SKM-1 treated with dmso at 0.1 percent for 144 hours (cell line): ENCODE results near the gene UTP25.
"Not testable (repeated sequence)": the region's sequence is repeated elsewhere in the genome, so short reads cannot be mapped to it uniquely, and the experiment has no call there.

Experiments
- DNase-seq: peaks from one replicate; lab custom pipeline; 2025; ENCODE audit not compliant: unreplicated experiment; lab: John Stamatoyannopoulos, UW

Gene UTP25

GRCh38 chr1:209870151-209870831, 42.5 kb downstream of the UTP25 start:
- no peak for DNase-seq

DNA sequence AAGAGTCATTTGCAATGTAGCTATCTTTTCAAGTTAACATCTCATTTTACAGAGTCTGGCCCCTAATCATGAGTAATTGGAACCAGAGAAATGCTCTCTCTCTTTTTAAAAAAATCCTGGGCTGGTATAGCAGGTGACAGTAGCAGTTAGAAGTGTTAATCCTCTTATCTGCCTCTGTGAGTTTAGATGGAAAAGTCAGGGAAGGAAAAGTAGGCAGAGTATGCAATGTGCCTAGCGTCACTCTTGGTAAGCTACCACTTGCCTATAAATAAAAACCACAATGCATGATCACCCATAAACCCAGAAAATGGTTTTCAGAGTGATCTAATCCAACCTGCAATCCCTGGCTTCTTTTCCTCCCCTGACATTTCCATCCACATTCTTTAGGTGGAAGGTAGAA, 43.2 kb downstream of the UTP25 start:
- no peak for DNase-seq

GRCh38 chr1:209871430-209871829, 43.7 kb downstream of the UTP25 start:
- DNase-seq: no peak

GRCh38 chr1:209873067-209873799, 45.5 kb downstream of the UTP25 start:
- DNase-seq: no peak

DNA sequence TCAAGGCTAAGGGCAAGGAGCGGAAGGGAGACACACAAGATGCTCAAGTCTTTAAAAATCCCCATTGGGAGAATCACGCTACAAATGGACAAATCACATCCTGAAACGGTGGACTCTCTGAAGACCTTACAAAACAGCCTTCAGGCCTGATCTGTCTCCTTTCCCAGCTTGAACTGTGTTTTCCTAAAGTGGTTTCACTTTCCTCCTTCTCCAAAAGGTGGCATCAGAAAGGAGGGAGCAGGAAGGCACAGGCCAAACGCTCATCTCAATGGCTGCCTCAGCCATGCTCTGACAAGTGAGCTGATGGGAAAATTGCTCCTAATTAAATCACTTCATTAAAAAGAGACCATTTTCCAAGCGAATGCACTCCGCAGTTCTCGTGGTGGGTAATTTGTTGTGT, 47.7 kb downstream of the UTP25 start:
- DNase-seq: no peak

- DNase-seq: no peak
Observed at GRCh38 chr1:209876078-209876800, 48.5 kb downstream of the UTP25 start.

- no peak for DNase-seq
Observed at GRCh38 chr1:209877087-209877764, 49.5 kb downstream of the UTP25 start.

DNA sequence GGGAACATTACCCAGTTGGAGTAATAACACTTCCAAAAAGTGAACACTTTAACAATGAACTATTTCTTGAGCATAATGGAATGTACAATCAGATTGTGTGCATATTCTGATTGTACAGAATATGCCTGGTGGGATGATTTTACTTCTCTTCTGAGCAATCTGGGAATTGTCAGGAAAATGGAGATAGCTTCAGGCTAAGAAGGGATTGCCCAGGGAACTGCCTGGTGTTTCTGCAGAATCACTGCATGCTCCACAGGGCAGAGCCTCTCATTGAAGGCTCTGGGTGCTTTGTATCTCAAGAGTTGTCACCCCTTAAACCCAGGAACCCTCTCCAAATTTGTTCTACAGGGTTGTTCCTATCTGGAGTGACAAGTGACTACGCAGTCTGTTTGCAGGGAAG, 51.2 kb downstream of the UTP25 start:
- no peak for DNase-seq

GRCh38 chr1:209879539-209879938, 51.8 kb downstream of the UTP25 start:
- no peak for DNase-seq

DNA sequence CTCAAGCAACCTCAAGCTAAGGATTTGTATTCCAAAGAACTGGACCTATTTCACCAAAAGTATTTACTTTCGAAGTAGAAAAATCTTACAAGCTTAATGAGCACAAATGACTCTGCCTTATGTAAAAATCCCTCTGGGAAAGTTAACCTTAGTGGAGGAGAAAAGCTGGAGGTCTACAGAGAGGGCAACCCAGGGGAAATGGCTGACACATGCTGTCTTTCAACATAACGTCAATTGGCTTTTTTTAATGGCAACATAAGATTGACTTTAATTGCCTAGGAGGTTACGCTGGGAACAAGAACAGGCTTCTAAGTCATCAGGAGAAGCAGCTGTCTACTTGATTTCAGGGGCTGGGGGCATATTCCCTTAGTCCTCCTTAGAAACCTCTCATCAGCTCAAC, 52.3 kb downstream of the UTP25 start:
- DNase-seq: no peak

DNA sequence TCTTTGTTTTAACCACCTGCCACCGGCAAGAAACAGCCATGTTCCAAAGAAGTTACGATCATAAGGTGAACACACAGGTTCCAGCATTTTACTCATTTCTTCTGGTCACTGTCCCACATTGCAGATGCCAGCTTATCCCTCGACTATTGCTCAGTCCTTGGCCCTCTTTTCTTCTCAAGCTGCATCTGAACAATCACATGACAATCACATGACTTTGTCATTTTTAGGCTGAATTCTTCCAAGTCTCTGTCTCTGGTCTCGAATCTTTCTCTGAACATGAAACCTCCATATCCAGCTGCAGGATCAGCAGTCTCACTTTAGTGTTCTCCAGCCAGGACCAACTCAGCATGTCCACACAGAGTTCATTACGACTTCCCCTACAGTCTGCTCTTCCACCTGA, 53.8 kb downstream of the UTP25 start:
- DNase-seq: no peak

DNA sequence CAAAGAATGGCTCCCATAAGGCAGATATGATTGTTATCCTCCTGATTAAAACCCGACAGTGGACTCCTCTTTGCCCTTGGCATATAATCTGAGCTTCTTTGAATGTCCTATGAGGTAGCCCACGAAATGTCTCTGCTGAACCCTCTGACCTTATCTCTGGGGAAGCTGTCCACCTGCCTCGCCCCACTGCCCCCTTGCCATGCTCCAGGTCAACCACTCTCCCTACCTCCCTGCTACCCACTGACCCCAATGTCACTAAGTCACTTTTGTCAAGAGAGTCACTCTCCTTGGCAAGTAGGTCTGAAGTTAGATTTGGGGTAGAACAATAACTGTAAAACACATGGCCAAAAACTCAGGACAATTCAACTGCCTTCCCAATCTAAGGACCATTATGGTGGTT, 54.5 kb downstream of the UTP25 start:
- DNase-seq: no peak

DNA sequence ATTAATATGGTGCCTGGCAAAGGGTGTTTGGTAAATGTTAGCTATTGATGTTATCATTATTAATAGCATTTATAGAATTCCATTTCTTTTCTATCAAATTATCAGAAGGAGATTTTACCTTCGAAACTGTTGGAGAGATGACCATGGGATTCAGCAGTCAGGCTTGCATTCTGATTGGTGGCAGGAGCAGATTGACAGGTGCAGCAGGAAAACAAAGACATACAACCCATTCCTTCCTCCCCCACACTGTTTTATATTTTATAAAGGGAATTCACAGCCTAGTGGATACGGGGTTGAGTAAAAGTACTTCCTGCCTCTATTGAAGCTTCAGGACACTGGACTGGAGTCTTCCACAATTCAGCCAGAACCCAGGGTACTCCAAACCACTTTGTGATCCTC, 55.2 kb downstream of the UTP25 start:
- DNase-seq: no peak

- no peak for DNase-seq
Observed at GRCh38 chr1:209883341-209883971, 55.7 kb downstream of the UTP25 start.

GRCh38 chr1:209884249-209884648, 56.5 kb downstream of the UTP25 start:
- no peak for DNase-seq

- no peak for DNase-seq
Observed at GRCh38 chr1:209884665-209885117, 56.9 kb downstream of the UTP25 start.

DNA sequence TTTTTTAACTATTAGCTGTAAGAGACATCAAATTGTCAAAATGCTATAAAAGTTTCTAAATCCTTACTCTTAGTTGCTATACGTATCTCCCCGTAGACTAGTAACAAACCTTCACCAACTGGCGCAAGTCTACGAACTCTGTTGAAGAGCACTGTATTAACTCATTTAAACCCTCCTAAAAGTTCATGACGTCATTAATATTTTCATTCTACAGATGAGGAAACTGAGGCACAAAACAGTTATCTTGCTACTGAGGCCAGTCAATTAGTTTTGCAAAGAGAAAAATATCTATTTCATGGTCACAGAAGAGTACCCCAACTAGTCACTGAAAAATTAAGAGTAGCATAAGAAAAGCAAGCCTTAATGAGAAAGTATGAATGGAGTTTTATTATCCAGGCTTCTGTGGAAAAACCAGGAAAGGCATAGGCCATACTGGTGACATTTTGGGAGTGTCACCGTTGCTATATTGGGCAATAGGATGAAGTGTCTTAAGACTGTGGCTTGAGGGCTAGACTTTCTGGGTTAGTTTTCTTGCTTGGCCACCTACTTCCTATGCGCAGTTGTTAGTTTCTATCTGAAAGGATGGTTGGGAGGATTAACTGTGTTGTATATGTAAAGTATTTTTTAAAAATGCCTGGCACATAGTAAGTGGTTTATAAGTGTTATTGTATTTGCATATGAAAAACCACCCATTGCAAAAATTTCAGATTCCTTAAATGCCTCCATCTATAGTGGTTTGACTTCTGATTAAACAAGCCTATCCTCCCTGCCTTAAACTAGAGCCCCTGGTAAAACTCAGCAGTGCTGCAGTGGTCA, 57.8 kb downstream of the UTP25 start:
- DNase-seq: no peak

GRCh38 chr1:209886219-209886536, 58.4 kb downstream of the UTP25 start:
- DNase-seq: no peak

- not testable (repeated sequence) for DNase-seq
Observed at GRCh38 chr1:209888291-209889076, 60.7 kb downstream of the UTP25 start.

GRCh38 chr1:209889077-209889418, 61.3 kb downstream of the UTP25 start:
- DNase-seq: no peak
